Inferior parietal cortex (tissue), 1 donor: ENCODE data around the gene SMCO4.
"Not testable (repeated sequence)": the region's sequence is repeated elsewhere in the genome, so short reads cannot be mapped to it uniquely, and the experiment has no call there.

Experiments
- DNase-seq: peaks from one replicate; pipeline ENCODE4 v3.0.0-alpha.2; 2016; ENCODE audit errors: extremely low spot score

Gene SMCO4

DNA sequence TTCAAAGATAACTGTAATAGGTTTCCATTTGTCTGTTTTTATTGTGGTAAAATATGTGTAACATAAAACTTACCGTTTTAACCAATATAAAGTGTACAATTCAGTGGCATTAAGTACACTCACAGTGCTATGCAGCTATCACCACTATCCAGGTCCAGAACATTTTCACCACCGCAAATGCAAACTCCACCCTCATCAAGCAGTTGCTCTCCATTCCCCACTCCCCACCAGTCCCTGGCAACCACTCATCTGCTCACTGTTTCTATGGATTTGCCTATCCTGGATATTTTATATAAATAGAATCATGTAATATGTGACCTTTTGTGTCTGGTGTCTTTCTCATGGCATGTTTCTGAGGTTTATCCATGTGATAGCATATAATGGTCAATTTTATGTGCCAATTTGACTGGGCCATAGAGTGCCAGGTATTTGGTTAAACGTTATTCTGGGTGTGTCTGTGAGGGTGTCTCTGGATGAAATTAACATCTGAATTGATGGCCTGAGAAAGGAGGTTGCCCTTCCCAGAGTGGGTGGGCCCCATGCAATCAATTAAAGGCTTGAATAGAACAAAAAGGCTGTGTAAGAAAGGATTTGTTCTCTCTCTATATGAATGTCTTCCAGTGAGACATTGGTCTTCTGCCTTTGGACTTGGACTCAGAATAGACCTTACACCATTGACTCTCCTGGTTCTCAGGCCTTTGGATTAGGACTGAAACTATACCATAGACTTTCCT is 17.2 kb upstream of the SMCO4 start:
- DNase-seq, result no peak

DNA sequence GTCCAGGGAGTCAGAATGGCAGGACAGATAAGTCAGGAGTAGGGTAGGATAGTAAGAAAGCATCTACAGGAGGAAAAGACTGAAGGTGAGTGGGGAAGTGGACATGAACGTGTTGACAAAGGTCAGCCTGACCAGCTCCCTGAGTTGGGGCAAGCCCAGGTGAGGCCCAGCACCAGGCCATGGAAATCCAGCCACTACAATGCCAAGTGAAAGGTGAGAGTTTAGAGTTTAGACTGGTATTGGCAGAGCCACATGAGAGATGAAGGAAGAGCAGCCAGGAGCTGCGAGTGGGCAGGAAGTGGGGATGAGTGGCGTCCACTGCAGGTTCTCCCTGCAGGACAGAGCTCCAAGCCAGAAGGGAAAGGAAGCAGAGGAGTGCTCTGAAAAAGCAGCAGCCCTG is 16.5 kb upstream of the SMCO4 start:
- DNase-seq, result no peak

DNA sequence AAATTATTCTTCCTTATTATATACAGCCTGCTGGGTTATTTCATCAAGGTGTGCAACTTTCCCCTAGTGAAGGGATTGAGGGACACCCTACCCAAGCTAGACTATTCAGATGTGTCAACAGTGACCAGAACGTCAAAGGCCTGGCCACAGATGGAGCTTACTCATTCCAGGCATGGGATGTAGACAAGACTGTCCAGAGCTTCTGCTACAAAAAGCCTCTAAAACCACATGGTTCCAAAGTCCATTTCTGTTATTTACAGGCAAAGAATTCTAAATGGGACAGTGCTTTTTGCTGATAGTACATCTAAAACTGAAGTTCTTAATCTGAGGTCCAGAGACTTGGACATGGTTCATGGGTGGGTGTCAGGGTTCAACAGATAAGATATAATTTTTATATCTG is 9.7 kb upstream of the SMCO4 start:
- DNase-seq, result no peak

DNA sequence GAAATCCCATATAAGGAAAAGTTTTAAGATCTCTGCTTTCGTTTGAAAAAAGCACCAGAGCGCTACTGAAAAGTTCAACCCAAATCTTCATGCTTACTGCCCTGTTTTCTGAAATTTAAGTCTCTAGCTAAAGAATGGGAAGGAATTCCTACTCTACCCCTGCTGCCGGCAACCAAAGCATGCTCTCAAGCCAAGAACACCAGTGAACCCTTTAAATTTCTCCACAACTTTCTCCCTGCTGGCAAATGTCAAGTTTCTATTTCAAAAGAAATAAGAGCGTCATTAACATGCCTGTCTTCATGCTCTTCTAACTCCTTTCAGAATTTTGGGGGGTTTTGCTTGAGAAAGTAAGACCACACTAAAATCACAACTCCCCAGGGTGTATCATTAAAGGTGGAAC is 6.8 kb upstream of the SMCO4 start:
- no peak for DNase-seq

DNA sequence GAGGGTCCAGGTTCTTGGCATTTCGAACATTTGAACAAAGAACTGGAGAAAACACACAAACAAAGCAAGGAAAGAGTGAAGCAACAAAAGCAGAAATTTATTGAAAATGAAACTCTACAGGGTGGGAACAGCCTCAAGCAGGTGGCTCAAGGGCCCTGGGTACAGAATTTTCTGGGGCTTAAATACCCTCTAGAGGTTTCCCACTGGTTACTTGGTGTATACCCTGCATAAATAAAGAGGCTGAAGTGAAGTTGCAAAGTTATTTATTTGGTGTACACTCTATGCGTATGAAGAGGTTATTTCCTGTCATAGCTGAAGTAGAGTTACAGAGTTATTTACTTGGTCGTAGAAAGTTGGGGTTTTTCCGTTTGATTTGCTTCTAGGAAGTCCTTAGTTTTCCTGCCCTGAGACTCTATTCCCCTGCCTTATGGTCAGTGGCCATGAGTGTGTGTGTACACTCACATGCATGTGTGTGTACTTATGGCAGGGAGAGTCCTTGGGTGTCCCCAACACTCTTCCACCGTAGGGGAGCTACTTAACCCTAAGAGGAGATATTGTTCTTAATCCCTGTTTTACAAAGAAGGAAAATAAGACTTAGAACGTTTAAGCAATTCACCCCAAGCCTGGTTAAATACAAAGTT is 5.6 kb upstream of the SMCO4 start:
- no peak for DNase-seq

DNA sequence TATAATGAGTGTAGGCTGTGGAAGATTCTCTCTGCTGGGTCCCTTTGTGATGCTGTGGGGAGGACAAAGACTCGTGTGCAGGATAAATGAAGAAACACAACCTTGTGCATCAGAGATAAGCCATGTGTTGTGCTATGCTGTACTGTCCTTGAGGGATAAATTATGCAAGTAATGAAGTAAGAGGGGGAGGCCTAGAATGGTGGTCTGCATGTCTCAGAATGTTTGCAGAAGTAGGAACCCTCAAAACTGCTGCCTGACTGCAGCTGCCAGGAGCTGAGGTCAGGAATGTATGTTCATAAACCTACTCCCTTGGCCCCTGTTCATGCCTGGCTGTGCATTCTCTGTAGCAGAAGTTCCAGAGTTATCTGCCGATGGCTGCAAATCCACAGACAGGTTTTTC is 4.6 kb upstream of the SMCO4 start:
- DNase-seq, result no peak

DNA sequence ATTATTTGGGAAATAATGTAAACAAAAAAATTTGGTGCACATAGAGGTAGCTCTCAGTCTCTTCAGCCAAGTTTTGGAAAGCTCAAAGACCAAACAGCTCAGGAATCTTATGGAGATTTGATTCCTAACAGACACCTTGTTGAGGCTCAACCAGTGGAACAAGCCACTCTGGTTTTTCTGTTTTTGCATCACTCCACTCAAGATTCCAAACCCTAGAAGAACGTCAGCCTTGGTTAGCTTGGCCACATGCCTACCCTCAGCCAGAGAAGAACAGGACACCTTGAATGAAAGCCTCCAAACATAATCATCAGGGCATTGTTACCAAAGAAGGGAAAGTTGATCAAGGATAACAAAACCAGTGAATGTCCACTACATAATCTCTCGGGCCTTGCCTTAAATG is 3.8 kb upstream of the SMCO4 start:
- no peak for DNase-seq

DNA sequence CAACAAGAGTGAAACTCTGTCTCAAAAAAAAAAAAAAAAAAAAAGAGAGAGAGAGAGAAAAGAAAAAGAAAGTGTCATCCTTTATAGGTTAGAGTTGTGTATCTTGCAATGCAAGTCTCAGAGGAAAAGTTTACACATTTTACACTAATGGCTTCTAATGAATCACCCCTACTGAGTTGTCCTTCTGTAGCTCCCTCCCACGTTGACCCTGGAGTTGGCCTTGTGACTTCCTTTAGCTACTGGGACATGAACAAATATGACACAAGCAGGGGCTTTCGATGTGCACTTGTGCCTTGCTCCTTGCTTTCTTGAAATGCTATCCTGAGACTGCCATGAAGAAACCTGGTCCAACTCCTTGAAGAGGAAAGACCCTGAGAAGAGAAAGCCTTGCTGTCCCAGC is 2.4 kb upstream of the SMCO4 start:
- no peak for DNase-seq

DNA sequence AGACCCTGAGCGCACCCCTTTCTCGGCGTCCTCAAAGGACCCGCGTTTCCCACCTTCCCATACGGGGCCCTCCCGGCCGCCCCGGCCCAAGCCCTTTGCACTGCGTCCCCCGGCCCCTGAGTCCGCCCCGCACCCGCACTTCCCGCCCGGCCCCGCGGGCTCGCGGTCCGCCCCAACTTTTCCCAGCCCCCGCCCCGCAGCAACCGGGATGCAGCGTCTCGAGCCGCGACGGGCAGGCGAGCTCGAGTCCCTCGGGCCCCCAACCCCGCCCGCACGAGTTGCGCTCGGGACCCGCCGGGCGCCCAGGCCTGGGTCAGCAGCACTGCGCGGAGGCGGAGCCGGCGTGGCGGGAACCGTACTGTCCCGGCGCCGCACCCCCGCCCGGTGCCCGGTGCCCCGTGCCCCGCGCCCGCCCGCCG is 371 bp downstream of the SMCO4 start:
- no peak for DNase-seq

DNA sequence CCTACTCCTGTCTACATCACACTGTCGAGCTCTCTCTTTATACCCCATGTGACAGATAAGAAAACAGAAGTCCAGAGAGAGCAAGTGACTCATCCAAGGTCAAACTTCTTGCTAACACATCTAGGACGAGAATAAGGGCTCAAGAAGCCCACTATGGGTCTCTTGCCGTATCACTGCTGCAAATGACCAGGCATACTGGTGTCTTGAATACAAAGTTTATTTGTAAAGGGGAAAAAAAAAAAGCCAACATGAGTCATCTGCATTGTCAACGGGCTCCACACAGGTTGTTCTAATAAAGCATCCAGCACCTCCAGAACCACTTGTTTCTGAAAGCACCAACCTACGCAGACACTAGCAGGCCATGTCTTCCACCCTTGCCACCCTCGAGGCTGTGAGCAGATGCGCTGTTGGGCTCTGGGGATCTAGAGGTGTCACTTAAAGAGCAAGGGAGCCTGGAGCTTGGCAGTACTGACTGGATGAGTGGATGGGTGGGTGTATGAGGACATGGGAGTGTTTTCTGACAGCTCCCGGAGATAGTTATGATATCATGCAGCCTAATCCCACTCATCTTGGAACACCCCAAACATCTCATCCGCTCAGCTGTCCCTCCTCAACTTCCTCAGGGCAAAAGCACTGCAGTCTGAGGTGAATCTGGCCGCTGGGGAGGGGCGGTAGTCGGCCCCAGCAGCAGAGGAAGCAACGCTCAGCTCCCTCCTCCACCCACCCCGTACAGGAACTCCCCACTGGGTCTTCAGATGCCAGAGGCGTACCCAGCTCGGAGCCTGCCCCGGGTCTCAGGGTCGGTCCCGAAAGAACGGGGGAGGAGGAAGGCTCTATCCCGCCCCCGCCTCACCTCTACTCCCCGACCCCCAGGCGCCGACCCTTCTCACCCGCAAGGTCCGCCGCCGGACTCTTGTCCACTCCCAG is 1.0 kb downstream of the SMCO4 start:
- peak; percentile 52 for DNase-seq

DNA sequence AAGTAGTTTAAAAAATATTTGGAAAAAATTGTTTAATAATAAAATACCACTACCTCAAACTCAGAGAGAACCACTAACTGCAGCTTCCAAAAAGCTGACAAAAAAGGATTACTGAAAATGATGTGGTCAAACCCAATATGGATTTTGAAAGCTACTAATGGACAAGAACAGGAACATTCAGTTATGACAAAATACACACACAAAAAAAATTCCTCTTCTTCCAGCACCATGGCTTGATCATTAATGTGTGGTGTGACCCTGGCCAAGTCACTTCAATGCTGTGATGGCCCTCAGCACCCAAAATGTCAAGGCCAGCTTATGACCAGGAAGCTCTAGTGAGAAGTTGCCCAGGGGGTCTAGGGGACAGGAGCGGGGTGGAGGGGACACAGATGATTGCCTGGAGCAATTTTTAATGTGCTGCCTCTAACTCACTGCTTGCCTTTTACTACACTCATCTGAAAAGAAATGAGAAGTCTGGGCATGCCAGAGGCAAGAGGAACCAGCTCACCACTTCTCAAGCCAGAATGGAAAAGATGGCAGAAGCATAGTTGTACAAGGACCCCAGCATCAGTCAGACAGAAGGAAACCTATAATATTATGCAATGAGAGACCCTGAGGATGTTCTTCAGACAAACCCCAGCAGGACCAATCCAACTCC is 2.2 kb downstream of the SMCO4 start:
- DNase-seq, result no peak

DNA sequence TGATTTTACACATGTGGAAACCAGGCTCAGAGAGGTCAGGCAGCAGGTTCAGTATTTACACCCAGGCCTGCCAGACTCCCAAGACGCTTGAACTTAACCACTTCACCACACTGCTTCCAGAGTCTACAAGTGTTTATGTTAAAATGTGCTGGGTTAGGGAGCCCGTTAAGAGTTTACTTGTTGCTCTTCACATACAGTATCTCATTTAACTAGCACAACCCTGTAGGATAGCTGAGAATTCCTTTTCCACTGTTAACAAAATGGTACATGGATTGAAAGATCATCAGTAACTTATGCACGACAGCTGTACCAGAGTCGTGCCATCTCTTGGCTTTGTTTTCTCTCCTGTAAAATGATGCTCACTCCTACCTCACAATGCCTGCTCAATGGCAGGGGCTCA is 2.9 kb downstream of the SMCO4 start:
- no peak for DNase-seq

DNA sequence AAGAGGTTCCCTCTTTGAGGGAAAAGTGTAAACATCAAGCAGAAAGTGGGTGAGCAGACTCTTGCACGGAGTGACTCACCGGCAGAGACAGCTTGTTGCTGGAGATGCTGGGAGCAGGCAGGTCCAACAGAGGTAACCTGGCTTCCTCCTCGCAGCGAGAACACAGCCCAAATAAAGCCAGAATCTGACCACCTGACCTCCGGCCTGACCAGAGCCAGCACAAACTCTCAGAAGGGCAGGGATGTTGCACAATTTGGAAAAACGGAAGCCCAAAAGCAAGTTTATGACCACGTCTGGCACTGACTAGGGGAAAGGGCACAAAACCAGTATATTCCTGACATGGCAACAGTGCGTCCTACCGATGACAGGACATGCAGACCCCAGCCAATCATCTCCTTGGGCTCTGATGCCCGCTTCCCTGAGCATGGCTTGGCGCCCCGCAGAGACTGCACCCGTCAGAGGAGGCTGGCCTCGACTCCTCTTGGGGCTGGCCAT is 5.4 kb downstream of the SMCO4 start:
- DNase-seq, result no peak

DNA sequence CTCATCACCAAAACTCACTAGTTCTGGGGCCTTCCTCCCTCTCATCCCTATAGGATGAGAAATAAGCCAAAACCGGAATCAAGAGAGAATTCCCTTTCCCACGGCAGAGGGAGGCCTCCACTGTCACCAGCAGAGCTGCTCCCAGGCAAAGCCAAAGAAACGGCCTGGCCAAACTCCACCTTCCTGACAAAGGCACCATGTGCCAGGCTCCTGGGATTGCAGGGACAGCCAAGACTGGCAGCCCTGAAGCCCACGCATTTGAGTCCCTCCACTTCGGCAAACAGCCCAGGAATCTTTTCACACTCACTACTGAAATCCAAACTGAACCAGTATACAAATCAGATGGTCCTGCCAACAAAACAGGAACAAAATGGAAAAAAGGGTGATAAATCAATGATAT is 6.1 kb downstream of the SMCO4 start:
- DNase-seq, result peak; percentile 51

DNA sequence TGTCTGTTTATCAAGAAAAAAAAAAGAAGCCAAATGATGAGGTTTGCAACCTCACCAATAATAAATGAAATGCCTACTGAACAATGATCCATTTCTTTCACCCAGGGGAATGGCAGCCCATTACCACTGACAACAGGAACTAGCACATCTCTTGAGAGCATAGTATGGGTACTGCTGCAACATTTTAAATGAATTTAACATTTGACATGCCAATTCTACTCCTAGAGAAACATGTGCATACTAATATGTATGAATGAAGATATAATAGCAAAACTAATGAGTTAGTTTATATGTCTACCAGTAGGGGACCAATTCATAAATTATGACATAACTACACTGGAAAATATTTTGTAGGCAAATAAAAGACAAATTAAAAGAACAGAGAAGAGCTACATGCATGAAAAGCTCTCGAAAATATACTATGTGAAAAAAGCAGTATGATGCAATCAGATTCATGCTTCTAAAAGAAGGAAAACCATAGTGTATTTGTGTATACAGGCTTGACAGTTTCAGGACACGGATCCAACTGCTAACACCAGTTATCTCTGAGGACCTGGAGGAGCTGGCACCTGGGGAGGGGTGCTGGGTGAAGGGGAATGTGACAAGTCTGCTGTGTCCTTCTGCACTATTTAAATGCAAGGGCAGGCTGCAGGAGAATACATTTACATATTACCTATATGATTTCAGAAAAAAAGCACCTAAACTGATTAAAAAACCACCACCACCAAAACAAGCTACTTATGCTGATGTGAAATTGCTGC is 6.9 kb downstream of the SMCO4 start:
- no peak for DNase-seq

DNA sequence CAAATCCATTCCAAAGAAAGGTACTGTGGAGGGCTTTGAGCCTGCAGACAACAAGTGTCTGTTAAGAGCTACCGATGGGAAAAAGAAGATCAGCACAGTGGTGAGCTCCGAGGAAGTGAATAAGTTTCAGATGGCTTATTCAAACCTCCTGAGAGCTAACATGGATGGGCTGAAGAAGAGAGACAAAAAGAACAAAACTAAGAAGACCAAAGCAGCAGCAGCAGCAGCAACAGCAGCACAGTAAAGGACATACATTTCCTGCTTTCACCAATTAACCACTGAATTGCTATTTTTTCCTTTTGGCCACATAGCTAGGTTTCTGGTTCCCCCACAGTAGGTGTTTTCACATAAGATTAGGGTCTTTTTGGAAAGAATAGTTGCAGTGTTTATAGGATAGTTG is 7.6 kb downstream of the SMCO4 start:
- DNase-seq, result not testable (repeated sequence)

DNA sequence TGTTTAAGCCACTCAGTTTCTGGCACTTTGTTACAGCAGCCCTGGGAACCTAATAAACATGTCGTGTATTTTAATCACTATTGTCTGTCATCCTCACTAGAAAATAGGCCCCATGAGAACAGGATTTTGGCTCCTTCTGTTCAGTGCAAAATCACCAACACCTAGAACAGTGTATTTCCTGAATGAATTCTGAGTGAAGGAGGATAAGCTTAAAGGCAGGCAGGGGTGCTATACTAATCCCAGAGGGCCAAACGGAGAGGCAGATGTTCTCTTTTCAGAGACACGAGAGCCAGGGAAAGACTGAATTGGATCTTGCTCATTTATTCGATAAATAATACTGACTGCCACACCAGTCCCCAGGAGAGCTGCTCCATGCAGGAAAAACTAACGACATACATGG is 10.4 kb downstream of the SMCO4 start:
- no peak for DNase-seq

DNA sequence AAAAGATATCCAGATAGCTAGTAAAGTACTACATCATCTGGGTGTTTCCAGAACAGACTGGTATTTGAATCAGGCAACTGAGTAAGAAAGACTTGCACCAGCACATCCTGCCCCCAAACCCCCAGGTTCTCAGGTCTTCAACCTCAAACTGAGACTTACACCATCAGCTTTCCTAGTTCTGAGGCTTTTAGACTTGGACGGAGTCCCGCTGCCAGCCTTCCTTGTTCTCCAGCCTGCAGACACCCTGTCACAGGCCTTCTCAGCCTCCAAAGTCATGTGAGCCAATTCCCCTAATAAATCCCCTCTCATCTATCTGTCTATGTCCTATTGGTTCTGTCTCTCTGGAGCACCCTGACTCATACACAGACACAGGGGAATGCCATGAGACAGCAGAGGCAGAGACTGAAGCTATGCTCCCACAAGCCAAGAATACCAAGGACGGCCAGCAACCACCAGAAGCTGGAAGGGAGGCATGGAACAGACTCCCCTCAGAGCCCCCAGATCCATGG is 10.9 kb downstream of the SMCO4 start:
- no peak for DNase-seq

DNA sequence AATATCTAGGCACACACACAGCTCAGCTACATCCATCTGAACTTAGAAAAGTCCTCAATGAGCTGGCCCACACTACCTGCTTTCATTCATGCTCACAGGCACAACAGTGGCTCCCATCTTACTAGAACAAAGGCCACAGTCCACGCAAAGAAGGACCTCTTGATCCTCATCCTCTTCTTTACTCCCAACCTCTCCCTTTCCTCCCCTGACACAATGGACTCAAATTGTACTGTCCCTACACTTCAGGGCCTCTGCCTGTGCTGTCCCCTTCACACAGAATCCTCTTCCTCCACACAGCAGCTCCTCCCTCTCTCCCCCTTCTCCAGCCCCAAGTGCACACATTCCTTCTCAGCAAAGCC is 12.7 kb downstream of the SMCO4 start:
- DNase-seq, result no peak

DNA sequence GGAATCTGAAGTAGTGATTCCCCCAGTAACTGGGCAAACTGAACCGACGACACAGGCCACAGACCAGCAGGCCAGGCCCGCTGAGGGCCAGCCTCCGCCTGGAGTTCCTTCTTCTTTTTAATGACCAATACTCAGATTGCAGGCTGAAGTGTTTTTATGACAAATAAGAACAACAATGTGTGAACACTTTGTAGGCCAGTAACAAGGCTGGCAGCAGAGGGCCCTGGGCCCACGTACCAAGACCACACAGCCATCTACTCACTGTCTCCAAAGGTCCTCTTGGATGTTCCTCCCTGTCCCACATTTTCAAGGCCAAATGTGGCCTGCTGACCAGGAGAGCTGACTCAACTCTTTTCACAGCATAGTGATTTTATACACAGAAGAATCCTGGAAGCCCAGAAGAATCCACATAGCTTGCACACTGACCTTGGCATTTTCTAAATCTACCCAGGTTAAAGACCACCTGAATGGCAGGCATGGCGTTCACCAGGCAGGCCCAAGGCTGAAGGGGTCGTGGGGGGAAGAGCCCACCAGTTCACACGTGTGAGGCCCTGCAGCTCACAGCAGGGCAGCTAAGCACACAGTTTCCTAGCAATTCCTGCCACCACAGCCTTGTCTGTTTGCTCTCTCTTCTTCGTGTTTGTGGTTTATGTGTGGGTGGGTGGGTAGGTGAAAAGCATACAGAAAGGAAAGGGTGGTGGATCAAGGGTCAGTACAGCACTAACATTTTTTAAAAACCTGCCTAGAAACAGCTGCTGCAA is 13.3 kb downstream of the SMCO4 start:
- no peak for DNase-seq
